NB4 (cell line): Measurements from ENCODE around the gene UVRAG.

ENCODE experiments used
- DNase-seq: peaks from one replicate; pipeline ENCODE4 v3.0.0; 2010; ENCODE audit warnings: low read depth
- H3K4me3 ChIP-seq: one replicate; pipeline ENCODE4 v1.5.1; 2011; ENCODE audit warnings: mild to moderate bottlenecking, low read depth, low read length, moderate library complexity
- CTCF ChIP-seq: IDR thresholded peaks from one replicate; pipeline ENCODE4 v1.5.1; 2012; ENCODE audit warnings: low read depth, low read length
- MYC ChIP-seq: IDR thresholded peaks from 2 replicates; pipeline ENCODE4 v1.6.1; 2011; ENCODE audit warnings: low read depth, low read length
- POLR2A ChIP-seq: IDR thresholded peaks from 2 replicates; pipeline ENCODE4 v1.6.1; 2011; ENCODE audit warnings: mild to moderate bottlenecking; ENCODE audit not compliant: insufficient read length; ENCODE audit errors: extremely low read depth
- TF ChIP-seq, protein P1 (sequence below): IDR thresholded peaks from 2 replicates; pipeline ENCODE4 v1.6.1; 2011; ENCODE audit warnings: low read depth, low read length

UVRAG gene

GRCh38 chr11:75786101-75786736 lies 28.8 kb upstream of the UVRAG start:
- TF ChIP-seq POLR2A, result no peak
- TF ChIP-seq CTCF, result no peak
- TF ChIP-seq, protein P1, sequence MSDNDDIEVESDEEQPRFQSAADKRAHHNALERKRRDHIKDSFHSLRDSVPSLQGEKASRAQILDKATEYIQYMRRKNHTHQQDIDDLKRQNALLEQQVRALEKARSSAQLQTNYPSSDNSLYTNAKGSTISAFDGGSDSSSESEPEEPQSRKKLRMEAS, result no peak
- no peak for TF ChIP-seq MYC
- H3K4me3 ChIP-seq, result no peak overlapping the region
- DNase-seq, result no peak

GRCh38 chr11:75789521-75789920 lies 25.5 kb upstream of the UVRAG start:
- TF ChIP-seq, protein P1, result no peak
- no peak for TF ChIP-seq CTCF
- no peak for TF ChIP-seq MYC
- no peak for TF ChIP-seq POLR2A
- no peak for DNase-seq
- no peak overlapping the region for H3K4me3 ChIP-seq

DNA sequence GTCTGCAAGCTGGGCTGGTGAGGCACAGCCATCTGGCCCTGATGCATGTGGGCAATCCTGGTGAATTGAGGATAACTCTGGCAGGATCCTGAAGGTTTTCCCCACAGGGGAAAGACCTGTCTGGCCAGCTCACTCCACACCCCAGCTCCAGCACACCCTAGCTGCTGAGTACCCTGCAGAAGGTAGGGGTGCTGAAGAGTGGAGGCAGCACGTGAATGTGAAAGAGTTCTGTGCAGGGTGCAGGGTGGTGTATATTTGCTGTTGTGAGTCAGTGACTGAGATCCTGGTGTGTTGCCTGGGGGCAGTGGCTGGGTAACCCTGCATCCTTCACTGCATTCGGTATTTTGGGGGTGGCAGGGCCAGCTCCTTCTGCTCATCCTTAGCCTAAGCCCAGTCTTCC lies 24.0 kb upstream of the UVRAG start:
- TF ChIP-seq POLR2A (no peak), MYC (no peak), CTCF (no peak)
- TF ChIP-seq, protein P1, result no peak
- no peak for DNase-seq
- no peak overlapping the region for H3K4me3 ChIP-seq

GRCh38 chr11:75792127-75792731 lies 22.8 kb upstream of the UVRAG start:
- TF ChIP-seq CTCF (no peak), POLR2A (no peak), MYC (no peak)
- TF ChIP-seq, protein P1, result no peak
- H3K4me3 ChIP-seq, result no peak overlapping the region
- DNase-seq, result no peak

DNA sequence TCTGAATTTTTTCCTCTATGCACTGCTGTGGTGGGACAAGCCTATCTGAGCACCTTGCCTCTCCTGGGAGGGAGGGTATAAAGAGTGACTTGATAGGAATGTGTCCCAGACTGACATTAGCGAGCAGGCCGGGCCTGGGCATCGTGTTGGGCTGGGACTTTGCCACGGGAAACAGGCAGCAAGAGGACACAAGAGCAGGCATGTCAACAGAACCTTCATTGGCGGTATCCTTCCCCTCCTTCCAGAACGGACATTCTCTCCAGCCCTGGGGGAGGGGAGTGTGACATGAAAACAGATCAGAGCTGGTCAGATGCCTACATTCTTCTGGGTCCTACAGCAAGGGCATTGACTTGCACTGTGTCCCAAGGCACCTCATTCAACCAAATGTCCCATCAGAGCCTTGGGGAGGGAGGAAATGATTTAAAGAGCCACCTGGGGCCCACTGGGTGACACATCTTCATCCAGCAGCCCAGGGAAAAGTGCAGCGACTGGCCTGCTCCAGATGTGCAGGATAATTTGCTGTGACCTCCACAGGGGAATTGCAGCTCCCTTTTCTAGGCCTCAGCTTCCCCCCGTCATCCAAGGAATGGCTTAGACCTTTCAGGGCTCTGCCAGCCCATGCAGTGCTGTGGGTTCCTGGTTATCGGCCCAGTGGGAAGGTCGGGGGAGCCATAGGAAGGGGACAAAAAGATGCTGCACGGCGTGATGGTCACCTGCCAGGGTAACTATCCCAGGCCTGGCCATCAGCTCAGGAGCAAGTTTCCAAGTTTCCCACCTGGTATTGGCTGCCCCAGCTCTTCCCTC lies 21.8 kb upstream of the UVRAG start:
- H3K4me3 ChIP-seq, result no peak overlapping the region
- TF ChIP-seq MYC (no peak), POLR2A (no peak), CTCF (no peak)
- TF ChIP-seq, protein P1, result no peak
- no peak for DNase-seq
